BE2C (cell line): ENCODE measurements around the gene AGRN.

ENCODE experiments used
- DNase-seq: peaks from one replicate; pipeline ENCODE4 v3.0.0-alpha.2; 2020
- H3K27me3 ChIP-seq: fragments of 250-450 bp; sonication (Bioruptor Pico); 2 replicates; pipeline ENCODE4 v1.5.1; 2020; ENCODE audit warnings: mild to moderate bottlenecking
- H3K36me3 ChIP-seq: fragments of 250-450 bp; sonication (Bioruptor Pico); 2 replicates; pipeline ENCODE4 v1.5.1; 2020; ENCODE audit warnings: mild to moderate bottlenecking
- H3K4me1 ChIP-seq: fragments of 250-450 bp; sonication (Bioruptor Pico); 2 replicates; pipeline ENCODE4 v1.5.1; 2020
- H3K4me3 ChIP-seq: 2 replicates; pipeline ENCODE4 v1.5.1; 2011; ENCODE audit warnings: low read depth, low read length
- H3K9me3 ChIP-seq: fragments of 250-450 bp; sonication (Bioruptor Pico); 2 replicates; pipeline ENCODE4 v1.5.1; 2020
- TF ChIP-seq, protein P1 (sequence below): IDR thresholded peaks from 2 replicates; pipeline ENCODE4 v1.5.1; 2012; ENCODE audit warnings: mild to moderate bottlenecking, low read depth, low read length

Gene AGRN

DNA sequence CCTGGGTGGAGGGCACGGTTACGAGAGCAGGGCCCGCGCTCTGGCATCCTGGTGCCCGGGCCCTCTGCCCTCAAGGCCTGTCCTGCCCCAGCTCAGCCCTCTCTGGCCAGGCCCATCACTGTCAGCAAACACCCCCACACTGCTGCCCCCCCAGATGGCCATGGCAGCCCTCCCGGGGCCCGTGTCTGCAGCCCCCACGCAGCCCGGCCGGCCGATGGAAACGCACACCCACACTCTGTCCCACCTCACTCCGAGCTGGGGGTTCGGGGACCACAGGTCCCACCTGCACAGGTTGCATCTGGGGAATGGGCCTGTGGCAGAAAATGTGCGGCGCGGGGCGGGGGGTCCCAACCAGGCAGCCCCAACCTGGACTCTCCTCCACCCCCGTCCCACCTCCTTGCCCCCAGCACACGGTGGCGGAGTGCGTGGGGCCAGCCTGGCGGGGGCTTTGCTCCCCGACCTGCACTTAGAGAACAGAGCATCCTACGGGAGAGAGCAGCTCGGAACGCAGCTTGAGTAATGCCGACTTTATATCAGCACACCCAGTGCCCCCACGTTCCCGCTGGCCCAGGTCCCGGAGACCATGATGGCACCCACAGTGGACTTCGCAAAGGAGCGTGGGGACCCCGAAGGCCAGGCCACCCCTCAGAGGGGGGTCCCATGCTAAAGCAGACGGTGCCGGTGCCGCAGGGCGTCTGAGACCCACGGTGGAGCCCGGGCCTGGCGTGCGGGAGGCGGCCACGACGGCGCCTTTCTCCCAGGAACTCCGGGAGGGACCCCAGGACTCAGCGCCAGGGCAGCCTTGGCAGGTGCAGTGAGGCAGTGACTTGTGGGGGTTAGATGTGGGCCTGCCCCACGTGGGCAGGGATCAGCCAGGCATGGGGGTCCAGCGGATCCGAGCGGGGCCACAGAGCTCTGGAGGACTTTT lies 61.7 kb downstream of the AGRN start:
- H3K36me3 ChIP-seq = no peaks in the 10 kb centered on the region
- H3K4me1 ChIP-seq = peaks cover 3% of the 10 kb centered on the region; the same call in 1 of the 2 replicates
- TF ChIP-seq, protein P1, sequence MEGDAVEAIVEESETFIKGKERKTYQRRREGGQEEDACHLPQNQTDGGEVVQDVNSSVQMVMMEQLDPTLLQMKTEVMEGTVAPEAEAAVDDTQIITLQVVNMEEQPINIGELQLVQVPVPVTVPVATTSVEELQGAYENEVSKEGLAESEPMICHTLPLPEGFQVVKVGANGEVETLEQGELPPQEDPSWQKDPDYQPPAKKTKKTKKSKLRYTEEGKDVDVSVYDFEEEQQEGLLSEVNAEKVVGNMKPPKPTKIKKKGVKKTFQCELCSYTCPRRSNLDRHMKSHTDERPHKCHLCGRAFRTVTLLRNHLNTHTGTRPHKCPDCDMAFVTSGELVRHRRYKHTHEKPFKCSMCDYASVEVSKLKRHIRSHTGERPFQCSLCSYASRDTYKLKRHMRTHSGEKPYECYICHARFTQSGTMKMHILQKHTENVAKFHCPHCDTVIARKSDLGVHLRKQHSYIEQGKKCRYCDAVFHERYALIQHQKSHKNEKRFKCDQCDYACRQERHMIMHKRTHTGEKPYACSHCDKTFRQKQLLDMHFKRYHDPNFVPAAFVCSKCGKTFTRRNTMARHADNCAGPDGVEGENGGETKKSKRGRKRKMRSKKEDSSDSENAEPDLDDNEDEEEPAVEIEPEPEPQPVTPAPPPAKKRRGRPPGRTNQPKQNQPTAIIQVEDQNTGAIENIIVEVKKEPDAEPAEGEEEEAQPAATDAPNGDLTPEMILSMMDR = no peak
- no peak overlapping the region for H3K4me3 ChIP-seq
- no peaks in the 10 kb centered on the region for H3K9me3 ChIP-seq
- no peaks in the 10 kb centered on the region for H3K27me3 ChIP-seq
- peak; percentile 19 for DNase-seq

- DNase-seq = no peak
- Histone ChIP-seq H3K9me3 (no peaks in the 10 kb centered on the region), H3K4me1 (peaks cover 3% of the 10 kb centered on the region; the same call in 1 of the 2 replicates), H3K27me3 (no peaks in the 10 kb centered on the region), H3K36me3 (no peaks in the 10 kb centered on the region), H3K4me3 (no peak overlapping the region)
- TF ChIP-seq, protein P1 = no peak
Observed at GRCh38 chr1:1082239-1082775, 62.4 kb downstream of the AGRN start.

DNA sequence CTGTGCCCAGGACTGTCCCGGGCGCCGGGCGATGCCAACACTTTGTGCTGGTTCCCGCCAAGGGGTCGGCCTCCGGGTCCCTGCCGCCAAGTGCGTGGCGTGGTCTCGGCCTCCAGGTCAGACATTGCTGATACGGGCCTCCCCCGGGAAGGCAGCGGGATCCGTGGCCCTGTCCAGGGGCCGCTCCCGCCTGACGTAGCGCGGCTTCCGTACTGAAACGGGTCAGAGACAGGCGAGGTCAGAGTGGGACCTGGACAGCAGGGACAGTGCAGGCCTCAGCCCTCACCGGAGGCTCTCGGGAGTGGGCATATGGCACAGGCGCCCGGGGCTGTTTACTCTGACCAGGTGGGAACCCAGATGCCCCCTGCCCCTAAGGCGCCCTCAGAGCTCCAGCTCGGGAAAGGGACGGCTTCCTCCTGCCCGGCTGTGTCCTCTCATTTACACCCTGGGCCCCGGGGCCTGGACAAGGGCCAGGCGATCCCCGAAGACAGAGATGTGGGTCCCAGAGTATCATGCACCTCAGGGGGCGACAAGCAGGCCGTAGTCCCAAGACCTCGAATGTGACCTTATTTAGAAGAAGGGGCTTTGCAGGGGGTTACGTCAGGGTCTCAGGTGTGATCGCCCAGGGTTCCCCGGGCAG lies 63.0 kb downstream of the AGRN start:
- Histone ChIP-seq H3K4me1 (peaks cover 3% of the 10 kb centered on the region; the same call in 1 of the 2 replicates), H3K36me3 (no peaks in the 10 kb centered on the region), H3K27me3 (no peaks in the 10 kb centered on the region), H3K4me3 (no peak overlapping the region), H3K9me3 (no peaks in the 10 kb centered on the region)
- DNase-seq = peak; percentile 15
- TF ChIP-seq, protein P1 = no peak

GRCh38 chr1:1083416-1084371 lies 63.8 kb downstream of the AGRN start:
- peaks cover 3% of the 10 kb centered on the region; the same call in 1 of the 2 replicates for H3K4me1 ChIP-seq
- TF ChIP-seq, protein P1 = no peak
- no peaks in the 10 kb centered on the region for H3K9me3 ChIP-seq
- H3K27me3 ChIP-seq = no peaks in the 10 kb centered on the region
- no peaks in the 10 kb centered on the region for H3K36me3 ChIP-seq
- H3K4me3 ChIP-seq = no peak overlapping the region
- peak; percentile 9 for DNase-seq

GRCh38 chr1:1084372-1085170 lies 64.7 kb downstream of the AGRN start:
- no peaks in the 10 kb centered on the region for H3K27me3 ChIP-seq
- TF ChIP-seq, protein P1 = no peak
- H3K36me3 ChIP-seq = no peaks in the 10 kb centered on the region
- DNase-seq = peak; percentile 13
- H3K4me3 ChIP-seq = no peak overlapping the region
- no peaks in the 10 kb centered on the region for H3K9me3 ChIP-seq
- peaks cover 3% of the 10 kb centered on the region; the same call in 1 of the 2 replicates for H3K4me1 ChIP-seq
